PC-9 (cell line): ENCODE data around the gene PHLDA2.

ENCODE experiments used
- CTCF ChIP-seq: fragments of 200-600 bp; sonication (generic); conservative IDR thresholded peaks from 2 replicates; pipeline ENCODE4 v1.6.1; 2017; ENCODE audit warnings: mixed run types, antibody characterized with exemption, mild to moderate bottlenecking, moderate library complexity
- EZH2 ChIP-seq: fragments of 200-600 bp; sonication (generic); IDR thresholded peaks from 2 replicates; pipeline ENCODE4 v1.8.0; 2017; ENCODE audit warnings: antibody characterized with exemption, low read depth

- no peak for TF ChIP-seq CTCF
- no peak for TF ChIP-seq EZH2
These were observed 4.3 kb upstream of the PHLDA2 start for GRCh38 chr11:2933375-2934020.
